AG09319 (cell line): ENCODE measurements around the gene CALML3.
"Not testable (repeated sequence)": the region's sequence is repeated elsewhere in the genome, so short reads cannot be mapped to it uniquely, and the experiment has no call there.

Experiments
- DNase-seq: peaks from one replicate; pipeline ENCODE4 v3.0.0-alpha.2; 2010; ENCODE audit warnings: low read depth; ENCODE audit errors: extremely low read depth
- CTCF ChIP-seq: IDR thresholded peaks from 2 replicates; pipeline ENCODE4 v1.5.1; 2011; ENCODE audit warnings: low read depth, mild to moderate bottlenecking, inconsistent platforms, low read length, moderate library complexity

Gene CALML3

GRCh38 chr10:5524641-5525560 is at the start of gene CALML3:
TSS of gene CALML3 (plus strand) at chr10:5524961. CDS start at chr10:5525086, 125 bp downstream.
- DNase-seq = no peak
- TF ChIP-seq CTCF = no peak

- not testable (repeated sequence) for DNase-seq
These were observed 49.7 kb upstream of the CALML3 start for GRCh38 chr10:5475088-5475487.

GRCh38 chr10:5475974-5476807 is 48.6 kb upstream of the CALML3 start:
- not testable (repeated sequence) for DNase-seq

GRCh38 chr10:5476918-5477525 is 47.7 kb upstream of the CALML3 start:
- TF ChIP-seq CTCF = no peak
- no peak for DNase-seq

GRCh38 chr10:5477948-5478693 is 46.6 kb upstream of the CALML3 start:
- DNase-seq = no peak

GRCh38 chr10:5478694-5479305 is 46.0 kb upstream of the CALML3 start:
- TF ChIP-seq CTCF = no peak
- DNase-seq = no peak

More at GRCh38 chr10:5477948-5478693, 46.6 kb upstream of the CALML3 start:
- no peak for TF ChIP-seq CTCF

- DNase-seq = no peak
- no peak for TF ChIP-seq CTCF
These were observed 45.1 kb upstream of the CALML3 start for GRCh38 chr10:5479481-5480161.
